ENCODE results near the gene BMP2.

GRCh38 chr20:6812530-6812929, 45.0 kb downstream of the BMP2 start:
- TF ChIP-seq POLR2A (IDR thresholded peaks at IDR 0.05; ENCODE audit: low read depth, low read length) (no peak), SMC3 (IDR thresholded peaks at IDR 0.05; ENCODE audit: low read depth, low read length) (no peak), RFX5 (IDR thresholded peaks at IDR 0.05; ENCODE audit: low read depth, low read length) (no peak), CEBPB (IDR thresholded peaks at IDR 0.05; ENCODE audit: low read depth, low read length) (no peak), RCOR1 (IDR thresholded peaks at IDR 0.05; ENCODE audit: insufficient replicate concordance, low read length) (no peak), BHLHE40 (IDR thresholded peaks at IDR 0.05; ENCODE audit: low read depth, low read length) (no peak), RAD21 (IDR thresholded peaks at IDR 0.05; ENCODE audit: low read length) (no peak)
- TF ChIP-seq, protein P1, sequence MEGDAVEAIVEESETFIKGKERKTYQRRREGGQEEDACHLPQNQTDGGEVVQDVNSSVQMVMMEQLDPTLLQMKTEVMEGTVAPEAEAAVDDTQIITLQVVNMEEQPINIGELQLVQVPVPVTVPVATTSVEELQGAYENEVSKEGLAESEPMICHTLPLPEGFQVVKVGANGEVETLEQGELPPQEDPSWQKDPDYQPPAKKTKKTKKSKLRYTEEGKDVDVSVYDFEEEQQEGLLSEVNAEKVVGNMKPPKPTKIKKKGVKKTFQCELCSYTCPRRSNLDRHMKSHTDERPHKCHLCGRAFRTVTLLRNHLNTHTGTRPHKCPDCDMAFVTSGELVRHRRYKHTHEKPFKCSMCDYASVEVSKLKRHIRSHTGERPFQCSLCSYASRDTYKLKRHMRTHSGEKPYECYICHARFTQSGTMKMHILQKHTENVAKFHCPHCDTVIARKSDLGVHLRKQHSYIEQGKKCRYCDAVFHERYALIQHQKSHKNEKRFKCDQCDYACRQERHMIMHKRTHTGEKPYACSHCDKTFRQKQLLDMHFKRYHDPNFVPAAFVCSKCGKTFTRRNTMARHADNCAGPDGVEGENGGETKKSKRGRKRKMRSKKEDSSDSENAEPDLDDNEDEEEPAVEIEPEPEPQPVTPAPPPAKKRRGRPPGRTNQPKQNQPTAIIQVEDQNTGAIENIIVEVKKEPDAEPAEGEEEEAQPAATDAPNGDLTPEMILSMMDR (conservative IDR thresholded peaks at IDR 0.05; ENCODE audit: low read depth, low read length): no peak

Measured in IMR-90 (cell line).